Stimulated activated CD8-positive, alpha-beta memory T cell treated with anti-CD3 and anti-CD28 coated beads, Interleukin-15, amount 100 ng/mL, for 4 hours (primary cell): ENCODE results near the gene SACM1L.
"Not testable (repeated sequence)": the region's sequence is repeated elsewhere in the genome, so short reads cannot be mapped to it uniquely, and the experiment has no call there.

Experiments
- DNase-seq, 2 donors: peaks; one replicate each; pipeline ENCODE4 v3.0.0-alpha.2; 2020; ENCODE audit warnings: low read depth in 2 of 2

The SACM1L gene

GRCh38 chr3:45741247-45741646, 52.1 kb downstream of the SACM1L start:
- no peak for DNase-seq

- no peak for DNase-seq
Observed at GRCh38 chr3:45741742-45742460, 52.7 kb downstream of the SACM1L start.

- no peak for DNase-seq
Observed at GRCh38 chr3:45742461-45743089, 53.4 kb downstream of the SACM1L start.

GRCh38 chr3:45746165-45746776, 57.1 kb downstream of the SACM1L start:
- DNase-seq = no peak

- no peak for DNase-seq
Observed at GRCh38 chr3:45746777-45747622, 57.8 kb downstream of the SACM1L start.

- no peak for DNase-seq
Observed at GRCh38 chr3:45748068-45748467, 58.9 kb downstream of the SACM1L start.

GRCh38 chr3:45749036-45749600, 59.9 kb downstream of the SACM1L start:
- not testable (repeated sequence) for DNase-seq

GRCh38 chr3:45749880-45750279, 60.7 kb downstream of the SACM1L start:
- DNase-seq = no peak

GRCh38 chr3:45751537-45752242, 62.5 kb downstream of the SACM1L start:
- DNase-seq = no peak

GRCh38 chr3:45753095-45753494, 63.9 kb downstream of the SACM1L start:
- no peak for DNase-seq

GRCh38 chr3:45754461-45754860, 65.3 kb downstream of the SACM1L start:
- DNase-seq = no peak

GRCh38 chr3:45756055-45756454, 66.9 kb downstream of the SACM1L start:
- DNase-seq = no peak

- DNase-seq = not testable (repeated sequence)
Observed at GRCh38 chr3:45757141-45757540, 67.9 kb downstream of the SACM1L start.

- no peak for DNase-seq
Observed at GRCh38 chr3:45758871-45759270, 69.7 kb downstream of the SACM1L start.

- DNase-seq = no peak
Observed at GRCh38 chr3:45759851-45760250, 70.7 kb downstream of the SACM1L start.

- peak in 1 of 2 donors; percentile 8 for DNase-seq
Observed at GRCh38 chr3:45760878-45761711, 71.9 kb downstream of the SACM1L start.

GRCh38 chr3:45761831-45762230, 72.6 kb downstream of the SACM1L start:
- no peak for DNase-seq

- DNase-seq = no peak
Observed at GRCh38 chr3:45762647-45763302, 73.6 kb downstream of the SACM1L start.

GRCh38 chr3:45763303-45763675, 74.1 kb downstream of the SACM1L start:
- no peak for DNase-seq
